GM21367 (cell line): Measurements from ENCODE around the gene FMO3.

Experiments
- ATAC-seq: cut with Tn5 transposase; IDR thresholded peaks from one replicate; pipeline ENCODE4 v1.9.1; 2021; ENCODE audit not compliant: unreplicated experiment

The FMO3 gene

GRCh38 chr1:171090604-171091003, at the start of gene FMO3:
Gene FMO3 (plus strand): TSS chr1:171090905. CDS start chr1:171092659, 1,754 bp downstream.
- ATAC-seq: no peak

- no peak for ATAC-seq
Observed at GRCh38 chr1:171048014-171048413, 42.7 kb upstream of the FMO3 start.

GRCh38 chr1:171052977-171053376, 37.7 kb upstream of the FMO3 start:
- no peak for ATAC-seq

GRCh38 chr1:171055966-171056643, 34.6 kb upstream of the FMO3 start:
- no peak for ATAC-seq

- ATAC-seq: no peak
Observed at GRCh38 chr1:171061425-171062143, 29.1 kb upstream of the FMO3 start.

- no peak for ATAC-seq
Observed at GRCh38 chr1:171062902-171063301, 27.8 kb upstream of the FMO3 start.

- ATAC-seq: no peak
Observed at GRCh38 chr1:171075041-171075440, 15.7 kb upstream of the FMO3 start.

- ATAC-seq: no peak
Observed at GRCh38 chr1:171081314-171081753, 9.4 kb upstream of the FMO3 start.

- no peak for ATAC-seq
Observed at GRCh38 chr1:171081763-171082201, 8.9 kb upstream of the FMO3 start.

GRCh38 chr1:171082606-171083005, 8.1 kb upstream of the FMO3 start:
- ATAC-seq: no peak

- ATAC-seq: no peak
Observed at GRCh38 chr1:171083222-171083621, 7.5 kb upstream of the FMO3 start.

- no peak for ATAC-seq
Observed at GRCh38 chr1:171084091-171084490, 6.6 kb upstream of the FMO3 start.

- no peak for ATAC-seq
Observed at GRCh38 chr1:171084870-171085269, 5.8 kb upstream of the FMO3 start.

- no peak for ATAC-seq
Observed at GRCh38 chr1:171087896-171088295, 2.8 kb upstream of the FMO3 start.

- ATAC-seq: no peak
Observed at GRCh38 chr1:171103862-171104261, 13.2 kb downstream of the FMO3 start.

- ATAC-seq: no peak
Observed at GRCh38 chr1:171107262-171107940, 16.7 kb downstream of the FMO3 start.

GRCh38 chr1:171107969-171108368, 17.3 kb downstream of the FMO3 start:
- ATAC-seq: no peak

GRCh38 chr1:171109966-171110365, 19.3 kb downstream of the FMO3 start:
- no peak for ATAC-seq

- ATAC-seq: no peak
Observed at GRCh38 chr1:171110621-171111326, 20.1 kb downstream of the FMO3 start.

- no peak for ATAC-seq
Observed at GRCh38 chr1:171112119-171112518, 21.4 kb downstream of the FMO3 start.

GRCh38 chr1:171113382-171113781, 22.7 kb downstream of the FMO3 start:
- ATAC-seq: no peak
